HG03469 (cell line): ENCODE results near the gene GRAMD4.
"Not testable (repeated sequence)": the region's sequence is repeated elsewhere in the genome, so short reads cannot be mapped to it uniquely, and the experiment has no call there.

Experiments
- ATAC-seq: cut with Tn5 transposase; IDR thresholded peaks from one replicate; pipeline ENCODE4 v1.9.1; 2021; ENCODE audit warnings: mild to moderate bottlenecking, moderate library complexity, moderate number of reproducible peaks; ENCODE audit not compliant: unreplicated experiment

The GRAMD4 gene

GRCh38 chr22:46634973-46635685, 14.9 kb downstream of the GRAMD4 start:
- ATAC-seq = not testable (repeated sequence)

- no peak for ATAC-seq
Measured at GRCh38 chr22:46635756-46636155, 15.6 kb downstream of the GRAMD4 start.

GRCh38 chr22:46636221-46637002, 16.2 kb downstream of the GRAMD4 start:
- ATAC-seq = no peak

GRCh38 chr22:46637711-46638600, 17.8 kb downstream of the GRAMD4 start:
- no peak for ATAC-seq

GRCh38 chr22:46638601-46639431, 18.6 kb downstream of the GRAMD4 start:
- no peak for ATAC-seq

GRCh38 chr22:46639843-46640242, 19.7 kb downstream of the GRAMD4 start:
- ATAC-seq = no peak

- ATAC-seq = no peak
Measured at GRCh38 chr22:46640293-46641055, 20.3 kb downstream of the GRAMD4 start.

GRCh38 chr22:46641811-46642266, 21.7 kb downstream of the GRAMD4 start:
- no peak for ATAC-seq

- ATAC-seq = not testable (repeated sequence)
Measured at GRCh38 chr22:46642840-46643480, 22.8 kb downstream of the GRAMD4 start.

- ATAC-seq = no peak
Measured at GRCh38 chr22:46646531-46647215, 26.5 kb downstream of the GRAMD4 start.

- not testable (repeated sequence) for ATAC-seq
Measured at GRCh38 chr22:46648225-46648820, 28.1 kb downstream of the GRAMD4 start.

- no peak for ATAC-seq
Measured at GRCh38 chr22:46649141-46650077, 29.2 kb downstream of the GRAMD4 start.

- no peak for ATAC-seq
Measured at GRCh38 chr22:46650078-46650810, 30.1 kb downstream of the GRAMD4 start.

GRCh38 chr22:46651316-46651715, 31.1 kb downstream of the GRAMD4 start:
- ATAC-seq = no peak

- ATAC-seq = no peak
Measured at GRCh38 chr22:46652081-46652846, 32.1 kb downstream of the GRAMD4 start.
